GM18499 (cell line): ENCODE measurements around the gene RBM38.

ENCODE experiments used
- ATAC-seq: cut with Tn5 transposase; IDR thresholded peaks from one replicate; pipeline ENCODE4 v1.9.1; 2021; ENCODE audit warnings: moderate number of reproducible peaks; ENCODE audit not compliant: insufficient read depth, unreplicated experiment

The RBM38 gene

DNA sequence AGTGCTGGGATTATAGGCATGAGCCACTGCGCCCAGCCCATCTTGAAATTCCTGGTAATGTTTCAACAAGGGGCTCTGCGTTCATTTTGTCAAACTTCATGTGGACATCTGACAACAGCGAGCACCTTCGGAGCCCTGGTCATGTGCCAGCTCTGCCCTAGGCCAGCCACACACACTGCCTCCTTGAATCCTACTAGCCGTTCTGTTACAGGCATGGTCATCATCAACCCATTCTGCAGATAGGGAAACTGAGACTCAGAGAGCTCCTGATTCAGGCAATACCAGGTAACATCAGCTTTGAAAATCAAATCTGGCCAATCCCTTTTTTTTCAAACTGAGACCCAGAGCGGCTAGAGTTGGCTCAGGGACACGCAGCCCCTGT lies 41.3 kb downstream of the RBM38 start:
- no peak for ATAC-seq

DNA sequence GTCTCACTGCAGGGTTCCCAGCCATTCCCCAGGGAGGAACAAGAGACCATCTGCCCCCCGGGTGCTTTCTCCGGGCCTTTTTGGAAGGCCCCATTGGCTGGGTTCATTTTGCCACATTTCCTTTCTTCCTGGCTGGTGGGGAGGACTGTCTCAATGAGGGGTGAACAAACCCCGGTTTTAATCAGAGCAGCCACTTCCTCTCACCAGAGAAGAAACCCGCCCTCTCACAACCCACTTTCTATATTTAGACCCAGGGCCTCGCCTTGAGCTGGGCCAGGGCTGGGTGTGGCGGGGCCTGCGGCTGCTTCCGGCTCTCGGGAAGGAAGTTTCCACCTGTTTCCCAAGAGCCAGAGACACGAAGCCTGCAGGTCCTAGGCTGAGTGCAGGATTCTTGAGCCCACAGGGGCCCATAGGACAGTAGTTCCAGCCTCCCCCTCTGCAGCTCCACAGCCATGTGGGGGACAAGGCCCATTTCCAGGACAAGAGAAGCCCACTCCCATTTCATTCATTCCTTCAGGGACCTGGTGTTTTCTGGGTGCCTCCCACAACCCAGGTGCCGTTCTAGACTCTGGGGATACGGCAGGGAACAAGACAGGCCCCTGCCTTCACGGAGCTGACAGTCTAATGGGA lies 41.8 kb downstream of the RBM38 start:
- peak; percentile 66 for ATAC-seq

DNA sequence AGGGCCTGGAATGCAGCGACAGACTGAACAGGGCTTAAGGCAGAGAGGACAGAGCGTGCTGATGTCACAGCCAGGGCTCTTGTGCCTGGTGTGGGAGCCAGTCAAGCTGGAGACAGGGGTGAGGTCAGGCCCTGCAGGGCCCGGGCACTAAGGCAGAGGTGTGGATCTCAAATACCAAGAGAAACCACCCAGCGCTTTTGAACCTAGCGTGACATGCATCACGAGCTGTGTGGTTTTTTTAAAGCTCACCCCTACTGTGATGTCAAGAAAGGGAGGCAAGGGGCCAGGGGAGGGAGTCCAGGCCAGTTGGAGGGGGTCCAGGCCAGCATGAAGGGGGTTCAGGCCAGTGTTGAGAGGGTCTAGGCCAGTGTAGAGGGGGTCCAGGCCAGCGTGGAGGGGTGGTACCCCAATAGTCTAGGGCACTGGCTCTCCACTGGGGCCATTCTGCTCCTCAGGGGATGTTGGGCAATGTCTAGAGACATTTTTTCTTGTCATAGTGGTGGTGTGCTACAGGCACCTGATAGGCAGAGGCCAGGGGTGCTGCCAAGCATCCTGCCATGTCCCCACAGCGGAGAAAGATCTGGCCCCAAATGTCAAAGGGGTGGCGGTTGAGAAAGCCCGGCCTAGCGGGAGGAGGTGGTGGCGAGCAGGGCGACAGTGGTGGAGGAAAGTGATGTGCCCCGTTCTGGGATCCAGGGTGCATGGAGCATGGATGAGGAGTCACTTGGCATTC lies 42.6 kb downstream of the RBM38 start:
- ATAC-seq, result no peak

DNA sequence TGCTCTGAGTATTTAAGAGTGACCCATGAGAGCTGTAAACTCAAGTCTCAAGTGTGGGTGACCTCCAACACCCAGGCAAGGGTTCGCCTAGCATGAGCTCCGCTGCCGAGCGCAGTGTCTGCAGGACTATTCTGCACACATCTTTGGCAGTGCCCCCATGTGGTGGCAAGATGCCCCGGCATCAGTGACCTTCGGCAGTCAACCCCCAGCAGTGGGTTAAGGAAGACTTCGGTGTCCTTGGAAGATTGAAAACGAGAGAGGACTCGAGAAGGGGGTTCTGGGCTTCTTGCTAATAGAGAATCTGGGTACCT lies 43.1 kb downstream of the RBM38 start:
- ATAC-seq, result no peak

DNA sequence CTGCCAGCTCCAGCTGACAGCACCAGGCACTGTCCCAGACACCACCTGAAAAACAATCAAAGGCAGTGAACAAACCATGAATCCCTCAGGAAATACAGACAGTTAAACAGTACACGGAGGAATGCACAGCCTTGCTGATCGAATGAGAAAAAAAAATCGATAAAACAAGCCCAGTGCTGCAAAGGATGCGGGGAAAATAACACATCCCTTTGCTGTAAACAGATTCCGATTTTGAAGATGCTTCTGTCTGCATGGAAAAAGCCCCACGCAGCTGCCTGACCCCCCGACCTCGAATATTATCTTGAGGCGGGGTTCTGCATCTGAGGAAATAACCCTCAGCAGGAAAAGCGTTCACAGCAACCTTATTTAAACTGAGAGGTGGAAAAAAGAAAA lies 43.9 kb downstream of the RBM38 start:
- ATAC-seq, result no peak

DNA sequence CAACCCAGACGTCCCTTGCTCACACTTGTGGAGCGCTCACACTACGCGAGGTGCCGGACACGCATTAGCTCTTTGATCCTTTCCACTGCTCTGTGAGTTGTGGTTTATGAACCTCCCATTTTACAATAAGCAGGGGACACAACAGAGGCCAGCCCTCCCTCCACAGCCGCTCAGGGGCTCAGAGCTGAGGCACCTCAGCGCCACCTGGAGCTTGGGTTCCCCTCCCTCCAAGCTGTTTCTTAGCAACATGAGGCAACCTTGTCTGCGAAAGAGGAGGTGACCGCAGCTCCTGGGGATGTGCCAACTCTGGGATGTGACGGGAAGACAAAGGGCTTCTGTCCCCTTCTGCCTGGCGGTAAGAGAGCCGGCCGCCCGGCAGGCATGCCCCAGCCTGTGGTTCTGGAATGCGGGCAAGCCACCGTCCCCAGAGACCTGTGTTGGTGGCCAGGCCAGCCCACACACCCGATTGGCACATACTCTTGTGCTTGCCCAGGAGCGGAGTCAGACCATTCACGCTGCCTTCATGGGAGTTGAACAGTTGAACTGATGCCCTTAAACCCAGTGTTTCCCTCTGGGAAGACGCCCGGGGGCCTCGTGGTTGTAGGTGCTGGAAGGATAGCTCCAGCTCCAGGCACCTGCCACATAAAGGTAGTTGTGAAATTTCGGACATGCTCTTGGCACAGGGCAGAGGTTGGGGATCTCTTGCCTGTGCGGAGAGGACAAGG lies 44.5 kb downstream of the RBM38 start:
- ATAC-seq, result no peak

DNA sequence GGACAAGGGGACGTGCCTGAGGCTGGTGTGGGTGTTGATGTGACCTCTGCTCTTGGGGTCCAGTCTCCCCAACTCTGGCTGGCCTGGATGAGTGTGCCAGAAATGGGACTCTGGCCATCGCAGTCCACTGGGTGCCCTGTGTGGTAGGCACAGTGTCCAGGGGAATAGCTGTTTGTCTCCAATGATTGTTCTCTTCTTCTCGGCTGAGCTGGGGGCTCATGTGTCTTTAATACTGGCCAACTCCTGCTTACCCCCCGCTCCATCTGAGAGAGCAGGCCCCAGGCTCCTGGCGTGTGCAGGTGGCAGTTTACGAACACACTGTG lies 45.0 kb downstream of the RBM38 start:
- ATAC-seq, result no peak

DNA sequence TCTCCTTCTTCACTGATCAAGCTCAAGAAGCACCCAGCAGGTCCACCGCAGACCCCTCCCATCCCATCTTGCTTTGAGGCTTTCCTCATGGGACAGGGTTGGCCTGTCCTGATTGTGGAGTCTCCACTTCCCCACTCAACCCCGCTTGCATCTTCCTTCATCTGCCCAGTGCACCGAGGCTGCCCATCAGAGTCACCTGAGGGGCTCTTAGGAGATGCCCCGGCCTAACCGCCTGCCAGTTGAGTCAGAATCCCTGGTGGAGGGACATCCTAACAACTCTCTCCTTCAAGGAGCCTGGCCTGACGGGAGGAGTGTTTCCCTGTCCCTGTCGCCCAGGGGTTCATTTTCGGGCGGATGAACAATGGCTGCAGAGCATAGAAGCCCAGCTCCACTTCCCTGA lies 46.1 kb downstream of the RBM38 start:
- no peak for ATAC-seq

DNA sequence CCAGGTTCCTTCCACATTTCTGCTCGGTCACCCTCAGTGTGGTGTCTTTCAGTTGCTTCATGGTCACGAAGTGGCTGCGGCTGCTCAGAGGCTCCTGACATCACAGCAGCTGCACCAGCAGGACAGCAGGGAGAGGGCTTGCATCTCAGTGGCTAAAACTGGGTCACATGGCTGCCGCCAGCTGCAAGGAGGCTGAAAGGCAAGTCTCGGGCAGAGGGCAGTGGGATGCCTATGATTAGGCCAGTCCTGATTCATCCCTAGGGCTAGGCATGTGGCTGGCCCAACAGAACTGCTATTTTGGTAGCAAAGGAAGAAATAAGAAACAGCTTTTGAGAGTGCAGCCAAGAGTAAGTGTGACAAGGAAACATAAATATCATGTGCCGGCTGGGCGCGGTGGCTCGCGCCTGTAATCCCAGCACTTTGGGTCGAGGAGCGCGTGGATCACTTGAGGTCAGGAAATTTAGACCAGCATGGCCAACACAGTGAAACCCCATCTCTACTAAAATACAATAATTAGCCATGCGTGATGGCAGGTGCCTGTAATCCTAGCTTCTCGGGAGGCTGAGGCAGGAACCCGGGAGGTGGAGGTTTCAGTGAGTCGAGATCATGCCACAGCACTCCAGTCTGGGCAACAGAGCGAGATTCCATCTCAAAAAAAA lies 46.6 kb downstream of the RBM38 start:
- no peak for ATAC-seq

DNA sequence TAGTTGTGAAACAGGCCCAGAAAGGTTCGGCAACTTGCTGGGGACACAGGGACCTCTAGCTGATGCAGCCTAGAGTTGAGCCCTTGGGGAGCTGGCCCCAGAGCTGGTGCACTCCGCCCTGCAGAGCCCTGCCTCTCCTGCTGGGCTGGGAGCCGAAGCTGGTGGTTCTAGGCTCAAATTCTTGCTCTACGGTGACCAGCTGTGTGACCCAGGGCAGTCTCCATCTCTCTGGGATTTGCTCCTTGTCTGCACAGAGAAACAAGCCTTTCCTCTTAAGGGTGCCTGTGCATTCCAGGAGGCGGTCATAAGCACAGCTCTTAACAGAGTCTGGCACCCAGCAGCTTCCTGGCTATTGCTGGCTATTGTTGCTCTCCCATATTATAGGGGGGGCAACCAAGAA lies 47.4 kb downstream of the RBM38 start:
- ATAC-seq, result no peak

DNA sequence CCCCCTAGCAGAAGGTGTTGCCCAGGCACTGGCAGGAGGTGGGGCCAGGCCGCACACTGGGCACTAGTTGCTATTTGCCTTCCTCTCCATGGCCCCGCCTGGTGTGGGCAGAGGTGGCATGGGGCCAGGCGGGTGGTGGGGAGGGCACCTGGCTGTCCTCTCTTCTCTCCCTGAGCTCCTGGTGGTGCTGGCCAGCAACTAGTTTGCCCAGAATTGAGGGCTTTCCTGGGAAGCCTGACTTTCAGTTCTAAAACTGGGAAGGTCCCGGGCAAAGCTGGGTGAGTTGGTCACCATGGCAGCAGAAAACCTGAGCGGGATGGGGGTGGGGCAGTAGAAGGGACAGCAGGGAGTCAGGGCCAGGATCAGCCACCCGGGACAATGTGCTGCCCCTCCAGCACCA lies 48.2 kb downstream of the RBM38 start:
- no peak for ATAC-seq

DNA sequence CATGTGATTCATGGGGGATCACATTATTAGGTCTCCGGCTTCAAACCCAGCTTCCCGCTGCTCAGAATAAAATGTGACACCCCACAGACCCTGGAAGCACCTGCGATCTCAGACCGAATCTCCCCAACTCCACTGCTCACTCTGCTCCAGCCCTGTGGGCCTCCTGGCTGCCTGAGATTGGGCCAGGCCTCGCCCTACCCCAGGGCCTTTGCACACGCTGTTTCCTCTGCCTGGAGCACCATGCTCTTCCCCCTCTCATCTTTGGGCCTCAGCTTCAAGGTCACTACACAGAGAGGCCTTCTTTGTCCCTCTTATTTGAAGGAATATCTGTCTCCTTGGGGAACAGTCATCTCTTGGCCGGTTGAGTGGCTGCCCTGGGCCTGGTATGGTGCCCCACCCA lies 48.8 kb downstream of the RBM38 start:
- no peak for ATAC-seq

DNA sequence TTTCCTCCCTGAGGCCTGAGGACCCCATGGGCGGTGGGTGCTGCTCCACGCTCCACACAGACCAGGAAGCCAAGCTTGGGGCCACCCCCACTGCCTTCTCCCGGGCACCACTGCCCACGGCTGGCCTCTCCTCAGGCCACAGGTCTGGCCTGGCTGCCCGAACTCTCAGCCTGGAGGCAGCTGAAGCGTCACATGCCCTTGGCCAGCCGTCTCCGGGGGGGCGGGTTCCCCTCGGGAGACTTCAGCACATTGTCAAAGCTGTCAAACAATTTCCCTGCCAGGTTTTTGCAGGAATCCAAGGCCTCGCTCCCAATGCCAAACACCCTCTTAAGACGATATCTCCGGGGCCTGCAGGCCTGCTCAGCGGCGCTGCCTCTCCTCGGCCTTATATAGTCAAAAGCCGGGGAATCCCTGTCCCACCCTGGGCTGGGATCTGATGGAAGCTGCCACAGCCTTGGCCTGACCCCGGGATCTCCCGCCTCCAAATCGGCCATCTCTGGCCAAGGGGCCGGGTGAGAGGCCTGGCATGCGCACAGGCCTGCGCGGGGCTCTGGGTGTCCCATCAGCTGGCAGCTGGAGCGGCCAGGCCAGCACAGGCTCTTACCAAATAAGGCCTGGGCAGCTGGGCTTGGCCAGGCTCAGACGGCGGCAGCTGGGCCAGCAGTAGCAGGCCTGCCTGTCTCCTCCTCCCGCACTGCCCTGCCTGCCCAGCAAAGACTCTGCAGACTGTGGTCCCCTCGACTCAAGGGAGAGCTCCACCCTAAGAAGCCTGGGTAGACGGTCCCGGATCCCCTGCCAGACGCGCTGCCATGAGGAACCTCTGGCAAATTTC lies 49.7 kb downstream of the RBM38 start:
- ATAC-seq, result no peak

DNA sequence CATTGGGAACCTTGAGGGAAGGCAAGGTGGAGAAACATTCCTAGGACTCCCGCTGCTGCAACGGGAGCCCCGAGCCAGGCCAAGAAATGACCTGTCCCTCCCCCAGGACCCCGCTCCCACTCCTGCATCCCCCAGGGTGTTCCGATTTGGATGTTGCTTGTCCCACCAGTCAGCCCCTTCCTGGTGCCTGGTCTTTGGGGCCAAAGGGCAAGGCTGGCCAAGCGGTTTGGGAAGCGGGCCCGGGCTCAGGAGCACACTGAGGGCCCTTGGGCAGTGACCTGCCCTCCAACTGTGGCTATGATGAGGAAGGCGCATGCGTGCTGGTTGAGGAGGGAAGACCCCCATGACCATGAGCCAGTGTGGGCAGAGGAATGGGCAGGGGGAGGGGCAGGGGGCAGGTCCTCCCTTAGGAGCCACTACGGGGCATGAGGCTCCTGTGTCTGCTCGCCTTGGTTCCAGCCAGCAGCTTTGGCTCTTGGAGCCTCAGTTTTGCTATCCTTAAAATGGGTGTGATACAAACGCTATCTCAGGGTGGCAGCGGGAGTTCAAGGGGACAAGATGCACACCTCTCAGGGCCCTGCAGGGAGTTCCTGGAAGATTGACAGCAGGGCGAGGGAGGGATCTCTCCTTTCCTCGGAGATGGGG lies 50.4 kb downstream of the RBM38 start:
- no peak for ATAC-seq

DNA sequence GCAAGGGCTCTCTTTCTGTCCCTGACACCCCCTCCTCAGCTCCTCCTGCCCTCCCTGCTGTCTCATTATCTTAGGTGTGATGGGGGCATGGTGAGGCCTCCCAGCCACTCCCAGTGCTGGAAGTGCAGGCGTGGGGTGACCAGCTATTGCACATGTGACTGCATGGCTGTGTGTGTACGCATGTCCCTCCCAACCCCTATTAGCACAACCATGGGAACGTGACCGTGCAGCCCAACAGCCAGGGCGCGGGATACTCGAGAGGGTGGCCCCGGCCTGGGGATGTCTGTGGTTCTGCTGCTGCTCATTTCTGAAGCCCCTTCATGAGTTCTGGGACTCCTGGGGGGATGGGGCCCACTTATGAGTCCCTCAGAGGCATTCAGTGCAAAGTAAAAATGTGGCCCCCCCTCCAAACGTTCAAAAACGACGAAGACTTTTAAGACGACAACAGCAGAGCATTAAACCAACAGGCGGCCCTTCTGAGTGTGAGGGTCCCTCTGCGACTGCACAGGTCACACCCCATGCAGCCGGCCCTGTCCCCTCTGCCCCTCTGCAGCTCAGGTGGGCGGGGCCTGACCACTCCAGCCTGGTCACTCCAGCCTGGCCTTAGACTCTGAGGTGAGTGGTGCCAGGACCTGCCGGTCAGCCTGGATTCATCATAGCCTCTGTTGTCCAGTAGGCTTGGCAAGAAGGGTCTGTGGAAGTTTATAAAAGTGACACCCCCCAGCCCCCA lies 51.1 kb downstream of the RBM38 start:
- no peak for ATAC-seq

DNA sequence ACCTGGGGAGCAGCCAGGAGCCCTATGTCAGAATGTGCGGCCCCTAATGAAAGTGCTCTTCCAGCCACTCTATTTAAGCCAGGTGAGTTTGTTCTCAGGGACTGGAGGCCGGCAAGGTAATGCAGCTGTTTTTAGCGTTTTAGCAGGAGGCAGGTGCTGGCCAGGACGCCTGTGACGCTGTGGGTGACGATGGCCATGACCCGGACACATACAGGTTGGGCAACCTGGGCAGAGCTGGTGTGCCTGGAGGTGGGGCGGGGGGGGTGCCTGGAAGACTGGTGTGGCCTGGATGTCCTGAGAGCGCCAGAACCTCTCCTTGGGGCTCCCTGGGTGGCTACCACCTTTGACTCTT lies 51.7 kb downstream of the RBM38 start:
- ATAC-seq, result no peak

DNA sequence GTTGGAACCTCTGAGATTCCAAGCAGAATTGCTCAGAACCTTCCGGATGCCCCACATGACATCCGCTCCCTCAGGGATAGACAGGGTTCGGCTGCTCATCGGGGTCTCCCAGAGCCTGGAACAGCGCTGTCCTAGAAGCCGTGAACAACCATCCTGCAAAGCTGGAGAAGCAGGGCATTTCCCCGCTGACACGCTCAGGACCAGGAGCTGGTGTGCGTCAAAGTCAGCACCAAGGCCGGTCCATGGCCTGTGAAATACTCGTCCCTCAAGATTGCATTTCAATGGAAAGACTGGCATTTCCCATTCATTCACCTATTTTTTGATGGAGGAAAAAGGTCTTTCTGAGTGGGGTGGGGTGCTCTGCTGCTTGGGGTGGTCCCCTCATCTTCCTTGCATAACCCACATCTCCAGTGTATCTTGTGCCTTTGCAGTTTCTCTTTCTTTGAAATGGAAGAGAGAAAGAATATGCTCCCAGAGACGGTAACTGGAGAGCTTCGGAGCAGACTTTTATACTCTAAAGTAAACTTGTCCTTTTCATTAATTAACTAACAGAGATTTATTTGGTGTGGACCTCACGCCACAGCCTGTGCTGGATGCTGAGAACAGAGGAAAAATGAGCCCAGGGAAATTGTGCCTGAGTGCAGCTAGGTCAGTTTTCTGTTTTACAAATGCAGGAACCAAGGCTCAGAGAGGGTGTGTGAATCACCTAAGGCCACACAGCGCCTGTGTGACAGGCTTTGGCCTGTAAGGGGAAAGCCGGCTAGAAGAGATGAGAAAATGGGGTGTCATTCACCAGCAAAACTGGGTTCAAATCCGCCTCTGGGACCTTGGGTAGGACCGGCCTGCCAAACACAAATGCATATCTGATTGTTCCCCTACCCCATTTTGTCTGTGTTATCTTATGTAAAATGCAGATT lies 52.4 kb downstream of the RBM38 start:
- no peak for ATAC-seq

DNA sequence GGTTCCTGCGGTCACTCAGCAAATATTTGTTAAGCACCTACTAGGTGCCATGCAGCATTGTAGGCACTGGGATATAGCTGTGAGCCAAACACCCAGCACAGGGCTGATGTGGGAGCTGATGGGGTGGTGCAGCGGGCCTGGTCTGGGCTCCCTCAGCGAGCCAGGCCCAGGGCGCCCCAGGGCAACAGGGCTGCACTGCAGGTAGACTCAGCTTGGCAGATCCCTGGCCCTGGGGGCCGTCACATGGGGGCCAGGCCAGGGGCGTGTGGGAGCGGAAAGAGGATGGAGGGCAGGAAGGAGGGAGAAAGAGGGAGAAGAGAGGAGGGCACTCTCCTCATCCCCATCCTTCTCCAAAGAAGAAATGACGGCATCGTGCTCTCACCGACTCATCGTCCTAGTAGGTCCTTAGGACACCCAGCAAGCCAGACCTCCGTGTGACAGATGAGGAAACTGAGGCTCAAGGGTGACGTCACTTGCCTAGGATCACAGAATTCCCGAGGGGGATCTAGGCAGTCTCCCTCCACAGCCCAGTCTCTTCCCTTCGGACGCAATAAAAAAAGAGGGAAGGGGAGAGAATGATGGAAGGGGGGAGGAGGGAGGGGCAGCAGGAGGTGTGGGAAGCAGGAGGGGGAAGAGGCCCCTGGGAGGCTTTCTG lies 53.3 kb downstream of the RBM38 start:
- ATAC-seq, result no peak
